HEK293 (cell line): ENCODE results near the gene MARCHF9.

Source experiments
- ATF2 ChIP-seq: fragments of 450-650 bp; formaldehyde crosslinking; IDR thresholded peaks from 2 replicates; pipeline ENCODE4 v1.5.1; 2016; ENCODE audit warnings: missing biosample characterization, missing genetic modification characterization, low read depth
- EGR2 ChIP-seq: fragments of 450-650 bp; formaldehyde crosslinking; IDR thresholded peaks from 2 replicates; pipeline ENCODE4 v1.5.1; 2016; ENCODE audit warnings: low read depth, missing biosample characterization, missing genetic modification characterization
- GLI4 ChIP-seq: fragments of 450-650 bp; formaldehyde crosslinking; IDR thresholded peaks from 2 replicates; pipeline ENCODE4 v1.5.1; 2016; ENCODE audit warnings: missing biosample characterization, missing genetic modification characterization
- HOXA7 ChIP-seq: sonication (generic); formaldehyde crosslinking; IDR thresholded peaks from 2 replicates; pipeline ENCODE4 v1.8.1; 2022; ENCODE audit warnings: missing genetic modification reagents, borderline replicate concordance
- IKZF3 ChIP-seq: fragments of 450-650 bp; IDR thresholded peaks from 2 replicates; pipeline ENCODE4 v1.5.0; 2018; ENCODE audit warnings: missing biosample characterization, mild to moderate bottlenecking, missing genetic modification characterization, moderate library complexity
- KLF10 ChIP-seq: fragments of 450-650 bp; IDR thresholded peaks from 2 replicates; pipeline ENCODE4 v1.5.1; 2018; ENCODE audit warnings: missing biosample characterization, mild to moderate bottlenecking, missing genetic modification characterization
- PATZ1 ChIP-seq: fragments of 450-650 bp; formaldehyde crosslinking; IDR thresholded peaks from 2 replicates; pipeline ENCODE4 v1.5.1; 2016; ENCODE audit warnings: missing biosample characterization, missing genetic modification characterization
- REST ChIP-seq: fragments of 450-650 bp; formaldehyde crosslinking; IDR thresholded peaks from 2 replicates; pipeline ENCODE4 v1.5.1; 2016; ENCODE audit warnings: missing biosample characterization, missing genetic modification characterization
- SP2 ChIP-seq: fragments of 450-650 bp; formaldehyde crosslinking; IDR thresholded peaks from 2 replicates; pipeline ENCODE4 v1.5.1; 2016; ENCODE audit warnings: missing biosample characterization, missing genetic modification characterization
- SP3 ChIP-seq: fragments of 450-650 bp; formaldehyde crosslinking; IDR thresholded peaks from 2 replicates; pipeline ENCODE4 v1.5.1; 2016; ENCODE audit warnings: missing biosample characterization, missing genetic modification characterization
- WT1 ChIP-seq: fragments of 450-650 bp; formaldehyde crosslinking; IDR thresholded peaks from 2 replicates; pipeline ENCODE4 v1.5.1; 2016; ENCODE audit warnings: missing biosample characterization, missing genetic modification characterization
- ZBTB17 ChIP-seq: fragments of 450-650 bp; formaldehyde crosslinking; IDR thresholded peaks from 2 replicates; pipeline ENCODE4 v1.5.1; 2016; ENCODE audit warnings: missing biosample characterization, missing genetic modification characterization
- ZBTB20 ChIP-seq: fragments of 450-650 bp; formaldehyde crosslinking; IDR thresholded peaks from 2 replicates; pipeline ENCODE4 v1.5.1; 2016; ENCODE audit warnings: missing biosample characterization, missing genetic modification characterization
- ZBTB7A ChIP-seq: fragments of 450-650 bp; formaldehyde crosslinking; IDR thresholded peaks from 2 replicates; pipeline ENCODE4 v1.5.1; 2016; ENCODE audit warnings: low read depth, missing biosample characterization, missing genetic modification characterization
- ZFHX2 ChIP-seq: fragments of 450-650 bp; formaldehyde crosslinking; conservative IDR thresholded peaks from 2 replicates; pipeline ENCODE4 v1.5.1; 2016; ENCODE audit warnings: missing biosample characterization, missing genetic modification characterization
- ZNF140 ChIP-seq: fragments of 450-650 bp; formaldehyde crosslinking; IDR thresholded peaks from 2 replicates; pipeline ENCODE4 v1.5.1; 2016; ENCODE audit warnings: missing biosample characterization, missing genetic modification characterization
- ZNF148 ChIP-seq: fragments of 450-650 bp; formaldehyde crosslinking; IDR thresholded peaks from 2 replicates; pipeline ENCODE4 v1.5.0; 2017; ENCODE audit warnings: missing biosample characterization, missing genetic modification characterization, borderline replicate concordance
- ZNF157 ChIP-seq: fragments of 450-650 bp; formaldehyde crosslinking; IDR thresholded peaks from 2 replicates; pipeline ENCODE4 v1.5.1; 2016; ENCODE audit warnings: missing biosample characterization, missing genetic modification characterization
- ZNF202 ChIP-seq: fragments of 450-650 bp; formaldehyde crosslinking; IDR thresholded peaks from 2 replicates; pipeline ENCODE4 v1.5.1; 2016; ENCODE audit warnings: missing biosample characterization, missing genetic modification characterization, borderline replicate concordance
- ZNF211 ChIP-seq: fragments of 450-650 bp; formaldehyde crosslinking; IDR thresholded peaks from 2 replicates; pipeline ENCODE4 v1.5.1; 2016; ENCODE audit warnings: low read depth, missing biosample characterization, missing genetic modification characterization
- ZNF223 ChIP-seq: fragments of 450-650 bp; formaldehyde crosslinking; IDR thresholded peaks from 2 replicates; pipeline ENCODE4 v1.5.1; 2016; ENCODE audit warnings: missing biosample characterization, missing genetic modification characterization
- ZNF514 ChIP-seq: fragments of 450-650 bp; formaldehyde crosslinking; IDR thresholded peaks from 2 replicates; pipeline ENCODE4 v1.5.1; 2016; ENCODE audit warnings: missing biosample characterization, missing genetic modification characterization
- ZNF571 ChIP-seq: fragments of 450-650 bp; formaldehyde crosslinking; IDR thresholded peaks from 2 replicates; pipeline ENCODE4 v1.5.0; 2017; ENCODE audit warnings: missing biosample characterization, missing genetic modification characterization
- ZNF626 ChIP-seq: fragments of 450-650 bp; sonication (Bioruptor Pico); formaldehyde crosslinking; IDR thresholded peaks from 2 replicates; pipeline ENCODE4 v1.5.1; 2018; ENCODE audit warnings: missing biosample characterization, missing genetic modification characterization, inconsistent platforms
- ZNF660 ChIP-seq: fragments of 450-650 bp; IDR thresholded peaks from 2 replicates; pipeline ENCODE4 v1.5.1; 2018; ENCODE audit warnings: missing biosample characterization, mild to moderate bottlenecking, missing genetic modification characterization
- ZNF701 ChIP-seq: fragments of 450-650 bp; formaldehyde crosslinking; IDR thresholded peaks from 2 replicates; pipeline ENCODE4 v1.5.1; 2016; ENCODE audit warnings: missing biosample characterization, missing genetic modification characterization
- ZNF837 ChIP-seq: fragments of 450-650 bp; formaldehyde crosslinking; IDR thresholded peaks from 2 replicates; pipeline ENCODE4 v1.5.1; 2016; ENCODE audit warnings: missing biosample characterization, missing genetic modification characterization
- ZSCAN18 ChIP-seq: fragments of 450-650 bp; formaldehyde crosslinking; IDR thresholded peaks from 2 replicates; pipeline ENCODE4 v1.5.1; 2016; ENCODE audit warnings: missing biosample characterization, missing genetic modification characterization
- ZSCAN30 ChIP-seq: fragments of 450-650 bp; IDR thresholded peaks from 2 replicates; pipeline ENCODE4 v1.5.1; 2018; ENCODE audit warnings: missing biosample characterization, mild to moderate bottlenecking, missing genetic modification characterization, moderate library complexity
- ZXDB ChIP-seq: fragments of 450-650 bp; formaldehyde crosslinking; IDR thresholded peaks from 2 replicates; pipeline ENCODE4 v1.5.1; 2016; ENCODE audit warnings: missing biosample characterization, missing genetic modification characterization

The MARCHF9 gene

GRCh38 chr12:57744777-57745484 is 10.0 kb upstream of the MARCHF9 start, which contains the start of gene TSPAN31 (continued):
- TF ChIP-seq WT1 (tag by site-specific recombination) (peak; percentile 48; the same call in 1 of the 2 replicates), EGR2 (peak; percentile 61), SP3 (tag by site-specific recombination) (peak; percentile 82; the same call in 1 of the 2 replicates), ZSCAN30 (peak; percentile 11), IKZF3 (tag by site-specific recombination) (peak; percentile 95), ZNF148 (no peak), ZNF211 (tag by site-specific recombination) (no peak), ZFHX2 (peak; percentile 84), KLF10 (tag by site-specific recombination) (peak; percentile 40), ZNF157 (tag by site-specific recombination) (no peak), ZNF202 (tag by site-specific recombination) (no peak), ZBTB17 (no peak; the same call in 1 of the 2 replicates), ZNF626 (tag by site-specific recombination) (no peak), ZSCAN18 (tag by site-specific recombination) (0 out of 2 replicates have a peak, but pooled peaks have one; percentile 3), SP2 (tag by site-specific recombination) (peak; percentile 93), ZBTB20 (peak; percentile 43), PATZ1 (tag by site-specific recombination) (peak; percentile 95), ZNF701 (tag by site-specific recombination) (no peak), ZNF140 (tag by site-specific recombination) (no peak), ZNF660 (tag by site-specific recombination) (peak; percentile 27; the same call in 1 of the 2 replicates), ATF2 (tag by site-specific recombination) (peak; percentile 99), ZBTB7A (tag by site-specific recombination) (peak; percentile 79; the same call in 1 of the 2 replicates), ZXDB (tag by site-specific recombination) (peak; percentile 73), ZNF223 (no peak), REST (tag by site-specific recombination) (peak; percentile 47; the same call in 1 of the 2 replicates), HOXA7 (no peak), ZNF837 (tag by site-specific recombination) (no peak), ZNF514 (tag by site-specific recombination) (no peak), GLI4 (tag by site-specific recombination) (0 out of 2 replicates have a peak, but pooled peaks have one; percentile 14), ZNF571 (no peak)
